Mesenchymal stem cell (in vitro differentiated cells and primary cell): ENCODE results near the gene THSD7A.

ENCODE experiments used
- DNase-seq: peaks from one replicate; pipeline ENCODE4 v3.0.0-alpha.2; 2013
- H2AFZ ChIP-seq: one replicate; pipeline ENCODE4 v1.6.1; 2013; ENCODE audit warnings: low read depth, mild to moderate bottlenecking, control low read depth, inconsistent platforms, low read length, moderate library complexity
- H2AK5ac ChIP-seq: 2 replicates; pipeline ENCODE4 v1.6.1; 2013; ENCODE audit warnings: low read length, moderate library complexity, mild to moderate bottlenecking, inconsistent platforms; ENCODE audit not compliant: severe bottlenecking
- H2BK120ac ChIP-seq: one replicate; pipeline ENCODE4 v1.6.1; 2013; ENCODE audit warnings: low read depth, mild to moderate bottlenecking, inconsistent platforms, low read length, moderate library complexity
- H2BK12ac ChIP-seq, 2 experiments: one replicate each; pipeline ENCODE4 v1.6.1; 2013; ENCODE audit warnings: inconsistent platforms in 2 of 2, low read length in 2 of 2, mild to moderate bottlenecking in 2 of 2, moderate library complexity in 2 of 2, control low read depth in 1 of 2
- H2BK15ac ChIP-seq: one replicate; pipeline ENCODE4 v1.6.1; 2013; ENCODE audit warnings: mild to moderate bottlenecking, low read depth, inconsistent platforms; ENCODE audit not compliant: poor library complexity, severe bottlenecking
- H2BK5ac ChIP-seq: 2 replicates; pipeline ENCODE4 v1.6.1; 2013; ENCODE audit warnings: low read depth, mild to moderate bottlenecking, low read length, control low read depth, inconsistent platforms; ENCODE audit not compliant: poor library complexity, severe bottlenecking
- H3K14ac ChIP-seq, 2 experiments: one replicate each; pipeline ENCODE4 v1.6.1; 2013; ENCODE audit warnings: inconsistent platforms in 2 of 2, low read length in 2 of 2, control low read depth in 1 of 2, mild to moderate bottlenecking in 1 of 2, moderate library complexity in 1 of 2
- H3K18ac ChIP-seq, 2 experiments: one replicate each; pipeline ENCODE4 v1.6.1; 2013; ENCODE audit warnings: inconsistent platforms in 2 of 2, low read length in 2 of 2, control low read depth in 1 of 2, low read depth in 1 of 2, mild to moderate bottlenecking in 1 of 2
- H3K23ac ChIP-seq, 2 experiments: one replicate each; pipeline ENCODE4 v1.6.1; 2013; ENCODE audit warnings: inconsistent platforms in 2 of 2, low read length in 2 of 2, mild to moderate bottlenecking in 2 of 2, moderate library complexity in 2 of 2, control low read depth in 1 of 2
- H3K27ac ChIP-seq: 2 replicates; pipeline ENCODE4 v1.5.1; 2013; ENCODE audit warnings: mild to moderate bottlenecking, moderate library complexity, low read length, control low read depth, inconsistent platforms; ENCODE audit not compliant: poor library complexity, severe bottlenecking
- H3K27me3 ChIP-seq, 2 experiments: 2 replicates each; pipeline versions ENCODE4 v1.6.1 to v1.7.0; 2013; ENCODE audit warnings: low read length in 2 of 2, mild to moderate bottlenecking in 2 of 2, moderate library complexity in 2 of 2, control low read depth in 1 of 2, inconsistent platforms in 1 of 2; ENCODE audit not compliant: control insufficient read depth in 1 of 2, insufficient read depth in 1 of 2
- H3K36me3 ChIP-seq, 2 experiments: 2 replicates each; pipeline versions ENCODE4 v1.6.1 to v1.7.0; 2013; ENCODE audit warnings: low read length in 2 of 2, control low read depth in 1 of 2, inconsistent platforms in 1 of 2, low read depth in 1 of 2, mild to moderate bottlenecking in 1 of 2; ENCODE audit not compliant: insufficient read depth in 2 of 2, control insufficient read depth in 1 of 2
- H3K4ac ChIP-seq, 2 experiments: one replicate each; pipeline ENCODE4 v1.6.1; 2013; ENCODE audit warnings: inconsistent platforms in 2 of 2, low read length in 2 of 2, mild to moderate bottlenecking in 2 of 2, moderate library complexity in 2 of 2, control low read depth in 1 of 2, low read depth in 1 of 2
- H3K4me1 ChIP-seq: 2 replicates; pipeline ENCODE4 v1.6.1; 2013; ENCODE audit warnings: low read depth, low read length, control low read depth; ENCODE audit not compliant: control insufficient read depth, insufficient read depth
- H3K4me2 ChIP-seq: 2 replicates; pipeline ENCODE4 v1.6.1; 2013; ENCODE audit warnings: low read length, mild to moderate bottlenecking, inconsistent platforms; ENCODE audit not compliant: poor library complexity, severe bottlenecking
- H3K4me3 ChIP-seq, 2 experiments: 2 replicates each; pipeline versions ENCODE4 v1.5.1 to v1.7.0; 2013; ENCODE audit warnings: low read length in 2 of 2, mild to moderate bottlenecking in 2 of 2, control low read depth in 1 of 2, low read depth in 1 of 2; ENCODE audit not compliant: insufficient read depth in 1 of 2
- H3K79me1 ChIP-seq: replicated peaks from 2 replicates; pipeline ENCODE4 v1.6.1; 2013; ENCODE audit warnings: mild to moderate bottlenecking, control low read depth, low read length, inconsistent platforms; ENCODE audit not compliant: poor library complexity, severe bottlenecking
- H3K9ac ChIP-seq: 2 replicates; pipeline ENCODE4 v1.7.0; 2013; ENCODE audit warnings: mild to moderate bottlenecking, low read length, moderate library complexity
- H3K9me3 ChIP-seq: 2 replicates; pipeline ENCODE4 v1.7.0; 2013; ENCODE audit warnings: mild to moderate bottlenecking, low read length; ENCODE audit not compliant: control insufficient read depth
- H4K8ac ChIP-seq: one replicate; pipeline ENCODE4 v1.6.1; 2013; ENCODE audit warnings: inconsistent platforms, mild to moderate bottlenecking, low read length, moderate library complexity
- H4K91ac ChIP-seq: one replicate; pipeline ENCODE4 v1.6.1; 2013; ENCODE audit warnings: mild to moderate bottlenecking, low read length, inconsistent platforms
- WGBS: methylation state at CpG from one replicate; pipeline ENCODE4 v1.1.7; 2013; ENCODE audit warnings: mixed read lengths; 5-methylcytosine and 5-hydroxymethylcytosine counted together

The THSD7A gene

GRCh38 chr7:11469028-11469745 lies 362.8 kb downstream of the THSD7A start:
- Histone ChIP-seq H3K36me3 (no peaks in the 10 kb centered on the region), H3K4me1 (no peaks in the 10 kb centered on the region), H3K14ac (no peak overlapping the region), H2BK12ac (no peak overlapping the region), H3K79me1 (no peaks in the 10 kb centered on the region), H2BK120ac (no peak overlapping the region), H2BK15ac (no peak overlapping the region), H4K91ac (no peak overlapping the region), H2BK5ac (no peak overlapping the region), H2AFZ (no peak overlapping the region), H3K4ac (no peak overlapping the region), H3K9ac (no peak overlapping the region), H3K23ac (no peak overlapping the region), H3K9me3 (no peaks in the 10 kb centered on the region), H3K4me3 (no peak overlapping the region), H4K8ac (no peak overlapping the region), H3K27ac (no peak overlapping the region), H2AK5ac (no peak overlapping the region), H3K4me2 (no peak overlapping the region), H3K18ac (no peak overlapping the region), H3K27me3 (no peaks in the 10 kb centered on the region)
- WGBS, result 97% methylated on average over 1 of the region's 3 CpGs
- DNase-seq, result no peak

DNA sequence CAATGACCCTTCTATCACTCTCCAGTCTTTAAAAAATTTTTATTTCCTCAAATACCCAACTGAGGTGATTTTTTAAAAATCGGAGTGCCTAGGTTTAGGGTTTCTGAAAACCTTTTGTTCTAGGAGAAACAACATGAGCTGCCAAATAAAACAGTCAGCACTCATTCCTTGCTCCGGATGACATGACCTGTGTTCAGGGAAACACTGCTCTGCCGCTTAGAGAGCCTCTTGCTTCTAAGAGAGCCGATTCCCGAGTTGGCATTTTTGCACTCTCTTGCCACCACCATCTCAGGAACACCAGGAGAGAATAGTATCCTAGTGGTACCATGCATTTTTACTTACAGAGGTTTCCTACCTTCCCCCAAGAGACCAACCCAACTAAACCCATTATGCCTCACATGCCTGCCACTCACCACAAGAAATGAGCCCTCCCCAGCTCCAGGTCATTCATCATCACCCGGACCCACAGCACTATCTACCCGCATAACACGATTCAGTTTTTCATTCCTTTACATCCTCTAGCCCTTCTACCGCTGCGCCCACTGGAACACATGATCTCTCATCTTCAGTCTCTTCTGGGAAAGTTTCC lies 365.4 kb downstream of the THSD7A start:
- no peak overlapping the region for H2BK15ac ChIP-seq
- no peak overlapping the region for H3K18ac ChIP-seq
- DNase-seq, result no peak
- no peak overlapping the region for H3K14ac ChIP-seq
- no peak overlapping the region for H2BK120ac ChIP-seq
- no peak overlapping the region for H3K4me3 ChIP-seq
- H3K27ac ChIP-seq, result no peak overlapping the region
- WGBS, result 91% methylated on average over 10 of the region's 10 CpGs
- no peaks in the 10 kb centered on the region for H3K79me1 ChIP-seq
- H4K8ac ChIP-seq, result no peak overlapping the region
- no peaks in the 10 kb centered on the region for H3K36me3 ChIP-seq
- H3K9ac ChIP-seq, result no peak overlapping the region
- H3K23ac ChIP-seq, result no peak overlapping the region
- H3K4me1 ChIP-seq, result no peaks in the 10 kb centered on the region
- no peak overlapping the region for H2AK5ac ChIP-seq
- no peak overlapping the region for H2BK5ac ChIP-seq
- no peak overlapping the region for H3K4me2 ChIP-seq
- H2BK12ac ChIP-seq, result no peak overlapping the region
- no peak overlapping the region for H3K4ac ChIP-seq
- no peak overlapping the region for H4K91ac ChIP-seq
- H2AFZ ChIP-seq, result no peak overlapping the region
- H3K9me3 ChIP-seq, result no peaks in the 10 kb centered on the region
- no peaks in the 10 kb centered on the region for H3K27me3 ChIP-seq

DNA sequence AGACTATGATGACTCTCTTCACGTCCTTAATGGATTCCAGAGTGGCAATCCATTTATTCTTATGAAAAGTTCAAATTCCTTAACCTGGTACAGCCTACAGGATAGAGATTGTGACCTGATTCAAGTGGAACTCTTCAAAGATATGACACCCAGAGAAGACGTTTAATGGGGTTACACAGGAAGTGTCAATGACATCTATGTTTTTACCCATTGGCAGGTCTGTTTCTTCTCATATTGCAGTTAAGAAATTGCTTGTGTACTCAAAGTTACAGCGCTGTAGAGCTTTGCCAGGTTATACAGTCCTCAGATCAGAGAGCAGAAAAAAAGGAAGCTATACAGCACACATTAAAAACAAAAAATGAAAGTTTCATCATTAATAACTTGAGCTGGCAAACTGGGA lies 367.4 kb downstream of the THSD7A start:
- WGBS, result 48% methylated on average over 2 of the region's 3 CpGs
- H3K27me3 ChIP-seq, result no peaks in the 10 kb centered on the region
- H2BK120ac ChIP-seq, result no peak overlapping the region
- H2BK12ac ChIP-seq, result no peak overlapping the region
- H3K4ac ChIP-seq, result no peak overlapping the region
- H2BK5ac ChIP-seq, result no peak overlapping the region
- H2AK5ac ChIP-seq, result no peak overlapping the region
- H3K23ac ChIP-seq, result no peak overlapping the region
- no peaks in the 10 kb centered on the region for H3K36me3 ChIP-seq
- H2AFZ ChIP-seq, result no peak overlapping the region
- H3K4me1 ChIP-seq, result no peaks in the 10 kb centered on the region
- H3K9me3 ChIP-seq, result no peaks in the 10 kb centered on the region
- no peaks in the 10 kb centered on the region for H3K79me1 ChIP-seq
- DNase-seq, result no peak
- H3K14ac ChIP-seq, result no peak overlapping the region
- no peak overlapping the region for H3K4me2 ChIP-seq
- no peak overlapping the region for H3K18ac ChIP-seq
- no peak overlapping the region for H4K8ac ChIP-seq
- no peak overlapping the region for H3K4me3 ChIP-seq
- no peak overlapping the region for H4K91ac ChIP-seq
- no peak overlapping the region for H2BK15ac ChIP-seq
- H3K9ac ChIP-seq, result no peak overlapping the region
- no peak overlapping the region for H3K27ac ChIP-seq

DNA sequence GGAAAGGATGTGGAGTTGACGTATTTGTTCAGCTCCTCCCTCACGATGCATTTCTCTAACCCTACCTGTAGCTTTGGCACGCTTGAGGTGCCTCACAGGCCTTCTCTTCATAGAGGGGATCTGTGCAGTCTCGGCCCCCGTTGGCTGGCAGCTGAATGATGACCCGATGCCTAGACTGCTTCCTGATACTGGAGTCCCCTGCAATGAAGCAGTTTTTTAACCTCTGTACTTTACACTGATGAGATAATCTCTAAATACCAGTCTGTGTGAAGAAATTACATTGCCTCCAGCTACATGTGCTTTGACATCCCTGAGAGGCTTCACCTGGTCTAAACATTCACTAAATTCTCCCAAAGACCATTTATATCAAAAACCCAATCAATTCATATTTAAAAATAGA lies 370.1 kb downstream of the THSD7A start:
- Histone ChIP-seq H3K18ac (no peak overlapping the region), H3K4ac (no peak overlapping the region), H3K4me3 (no peak overlapping the region), H2BK12ac (no peak overlapping the region), H3K36me3 (no peaks in the 10 kb centered on the region), H2BK120ac (no peak overlapping the region), H2BK5ac (no peak overlapping the region), H3K23ac (no peak overlapping the region), H3K4me1 (no peaks in the 10 kb centered on the region), H2BK15ac (no peak overlapping the region), H2AFZ (no peak overlapping the region), H3K79me1 (no peaks in the 10 kb centered on the region), H2AK5ac (no peak overlapping the region), H3K9ac (no peak overlapping the region), H4K8ac (no peak overlapping the region), H3K4me2 (no peak overlapping the region), H3K27me3 (no peaks in the 10 kb centered on the region), H3K27ac (no peak overlapping the region), H3K14ac (no peak overlapping the region), H4K91ac (no peak overlapping the region), H3K9me3 (no peaks in the 10 kb centered on the region)
- WGBS, result over 99% methylated on average over 5 of the region's 6 CpGs
- no peak for DNase-seq
